Measurements from ENCODE around the gene TRIM33. TPM values are rescaled to one million over a fixed set of nuclear protein-coding genes. Genes with fewer than 3 reads are reported as not detected.

TRIM33 gene
- polyA plus RNA-seq, 1 of the 3 experiments (the other 2 are of a cell fraction): 6.3 TPM

- Histone ChIP-seq H3K4me1 (ENCODE audit: control insufficient read depth in 1 of 2, insufficient read depth in 2 of 2, low read depth in 1 of 2, low read length in 1 of 2) (no peaks in the 10 kb centered on the region), H3K4me2 (no peak overlapping the region), H3K27me3 (ENCODE audit: insufficient read depth) (no peaks in the 10 kb centered on the region), H3K9ac (no peak overlapping the region), H3K9me3 (no peaks in the 10 kb centered on the region), H3K79me2 (ENCODE audit: insufficient read depth) (no peaks in the 10 kb centered on the region), H3K9me2 (no peaks in the 10 kb centered on the region), H3F3A (replicated peaks; ENCODE audit: insufficient read depth) (peaks cover 4% of the 10 kb centered on the region), H3K27ac (ENCODE audit: low read depth in 2 of 2, low read length in 1 of 2) (no peak overlapping the region), H3K36me3 (replicated peaks in 1 of 2; ENCODE audit: control insufficient read depth in 1 of 2, insufficient read depth in 2 of 2, low read length in 1 of 2) (peaks cover 0 to 4% of the 10 kb centered on the region in 2 experiments), H2AFZ (ENCODE audit: low read depth) (no peak overlapping the region), H3K4me3 (ENCODE audit: low read depth in 2 of 2, low read length in 1 of 2) (no peak overlapping the region), H4K20me1 (ENCODE audit: insufficient read depth) (no peaks in the 10 kb centered on the region)
- CTCF ChIA-PET: no interaction called here
- TF ChIP-seq TAF1 (IDR thresholded peaks at IDR 0.05; ENCODE audit: borderline replicate concordance, low read depth, low read length) (no peak), FOXJ3 (CRISPR knock-in tag; IDR thresholded peaks at IDR 0.05) (no peak), GABPA (IDR thresholded peaks at IDR 0.05; ENCODE audit: low read depth) (no peak), YY1 (IDR thresholded peaks at IDR 0.05; ENCODE audit: low read depth) (no peak), CTCF (IDR thresholded peaks at IDR 0.05) (no peak), MXI1 (IDR thresholded peaks at IDR 0.05; ENCODE audit: low read depth, low read length) (no peak), PBX3 (IDR thresholded peaks at IDR 0.05) (no peak)
- POLR2A ChIA-PET: no interaction called here
- DNase-seq: no peak
- 90% methylated on average over 1 of the region's 1 CpG for WGBS (ENCODE audit: low lambda C conversion rate)
Measured at GRCh38 chr1:114384922-114385321, 126.1 kb downstream of the TRIM33 start.

GRCh38 chr1:114379987-114380386 lies 131.0 kb downstream of the TRIM33 start:
- ChIA-PET POLR2A (no interaction called here), CTCF (interaction anchor here (1.3 kb wide), 1 partner anchor 10 kb away, joined by 3 read pairs; no protein-coding TSS in a partner anchor)
- H3K9ac ChIP-seq: no peak overlapping the region
- H3K9me2 ChIP-seq: no peaks in the 10 kb centered on the region
- H3K27me3 ChIP-seq (ENCODE audit: insufficient read depth): no peaks in the 10 kb centered on the region
- no peaks in the 10 kb centered on the region for H3F3A ChIP-seq (replicated peaks; ENCODE audit: insufficient read depth)
- H3K9me3 ChIP-seq: no peaks in the 10 kb centered on the region
- no peaks in the 10 kb centered on the region for H3K4me1 ChIP-seq (ENCODE audit: control insufficient read depth in 1 of 2, insufficient read depth in 2 of 2, low read depth in 1 of 2, low read length in 1 of 2)
- H3K27ac ChIP-seq (ENCODE audit: low read depth in 2 of 2, low read length in 1 of 2): no peak overlapping the region
- no peak overlapping the region for H2AFZ ChIP-seq (ENCODE audit: low read depth)
- H4K20me1 ChIP-seq (ENCODE audit: insufficient read depth): no peaks in the 10 kb centered on the region
- DNase-seq: no peak
- H3K36me3 ChIP-seq (replicated peaks in 1 of 2; ENCODE audit: control insufficient read depth in 1 of 2, insufficient read depth in 2 of 2, low read length in 1 of 2): no peaks in the 10 kb centered on the region
- no peak overlapping the region for H3K4me3 ChIP-seq (ENCODE audit: low read depth in 2 of 2, low read length in 1 of 2)
- TF ChIP-seq FOXJ3 (CRISPR knock-in tag; IDR thresholded peaks at IDR 0.05): no peak
- no peak for TF ChIP-seq REST (IDR thresholded peaks at IDR 0.05; ENCODE audit: low read depth, low read length)
- no peak for TF ChIP-seq MAX (IDR thresholded peaks at IDR 0.05; ENCODE audit: low read depth)
- TF ChIP-seq FOXM1 (IDR thresholded peaks at IDR 0.05; ENCODE audit: low read depth): no peak
- TF ChIP-seq FOSL2 (IDR thresholded peaks at IDR 0.05; ENCODE audit: borderline replicate concordance, low read depth): no peak
- no peak for TF ChIP-seq PBX3 (IDR thresholded peaks at IDR 0.05)
- no peak for TF ChIP-seq GATA2 (CRISPR knock-in tag; IDR thresholded peaks at IDR 0.05)
- TF ChIP-seq POLR2AphosphoS5 (IDR thresholded peaks at IDR 0.05; ENCODE audit: low read depth, low read length): no peak
- TF ChIP-seq EP300 (IDR thresholded peaks at IDR 0.05; ENCODE audit: borderline replicate concordance in 1 of 2, low read depth in 1 of 2, low read length in 1 of 2): no peak
- H3K79me2 ChIP-seq (ENCODE audit: insufficient read depth): no peaks in the 10 kb centered on the region
- no peak overlapping the region for H3K4me2 ChIP-seq
